Stimulated activated naive CD4-positive, alpha-beta T cell treated with Interleukin-2 at 50 U/mL for 16 hours (primary cell): Measurements from ENCODE around the gene PRPSAP1.
"Not testable (repeated sequence)": the region's sequence is repeated elsewhere in the genome, so short reads cannot be mapped to it uniquely, and the experiment has no call there.

Source experiments
- DNase-seq: peaks from one replicate; lab custom pipeline; 2025; lab: John Stamatoyannopoulos, UW

PRPSAP1 gene

DNA sequence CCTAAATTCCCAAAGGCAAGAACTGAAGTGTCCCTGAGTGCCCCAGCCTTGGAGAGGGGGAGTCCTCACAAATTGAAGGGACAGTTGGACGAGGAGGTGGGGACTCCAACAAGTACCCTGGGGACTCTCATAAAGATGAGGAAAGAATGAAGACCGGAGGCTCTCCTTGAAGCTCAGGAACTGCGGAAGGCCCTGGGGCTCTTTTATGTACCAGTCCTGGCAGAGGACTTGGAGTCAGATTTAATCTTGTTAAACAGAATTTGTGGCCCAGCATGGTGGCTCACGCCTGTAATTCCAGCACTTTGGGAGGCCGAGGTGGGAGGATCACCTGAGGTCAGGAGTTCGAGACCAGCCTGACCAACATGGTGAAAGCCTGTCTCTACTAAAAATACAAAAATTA is 6.1 kb upstream of the PRPSAP1 start:
- not testable (repeated sequence) for DNase-seq

DNA sequence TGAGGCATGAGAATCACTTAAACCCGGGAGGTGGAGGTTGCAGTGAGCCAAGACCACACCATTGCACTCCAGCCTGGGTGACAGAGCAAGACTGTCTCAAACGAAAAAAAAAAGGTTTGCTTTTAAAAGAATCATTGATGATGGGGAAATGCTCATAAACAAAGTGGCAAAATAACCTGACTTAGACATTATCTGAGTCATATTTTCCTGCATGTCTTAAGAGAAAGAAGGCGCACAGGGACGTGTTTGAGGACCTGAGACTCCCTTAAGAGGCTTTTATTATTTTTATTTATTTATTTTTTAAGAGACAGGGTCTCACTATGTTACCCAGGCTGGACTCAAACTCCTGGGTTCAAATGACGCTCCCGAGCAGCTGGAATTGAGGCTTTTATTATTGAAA is 5.7 kb upstream of the PRPSAP1 start:
- no peak for DNase-seq

DNA sequence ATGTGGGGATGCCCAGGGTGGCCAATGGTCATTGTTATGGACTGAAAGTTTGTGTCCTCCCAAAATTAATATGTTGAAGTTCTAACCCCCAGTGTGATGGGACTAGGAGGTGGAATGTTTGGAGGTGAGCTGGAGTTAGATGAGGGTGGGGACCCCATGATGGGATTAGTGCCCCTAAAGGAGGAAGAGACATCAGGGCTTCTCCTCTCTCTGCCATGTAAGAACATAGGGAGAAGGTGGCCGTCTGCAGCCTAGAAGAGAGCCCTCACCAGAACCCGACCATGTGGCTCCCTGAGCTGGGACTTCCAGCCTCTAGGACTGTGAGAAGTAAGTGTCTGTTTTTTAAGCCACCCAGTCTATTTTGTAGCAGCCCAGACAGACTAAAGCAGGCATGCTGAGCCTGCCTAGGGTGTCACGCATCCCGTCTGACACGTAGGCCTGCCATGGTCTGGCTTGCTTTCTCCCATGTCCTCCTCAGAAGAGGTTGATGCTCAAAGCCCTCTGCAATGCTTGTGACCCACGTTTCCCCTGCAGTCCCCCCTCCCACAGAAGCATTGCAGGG is 4.0 kb upstream of the PRPSAP1 start:
- DNase-seq = no peak

DNA sequence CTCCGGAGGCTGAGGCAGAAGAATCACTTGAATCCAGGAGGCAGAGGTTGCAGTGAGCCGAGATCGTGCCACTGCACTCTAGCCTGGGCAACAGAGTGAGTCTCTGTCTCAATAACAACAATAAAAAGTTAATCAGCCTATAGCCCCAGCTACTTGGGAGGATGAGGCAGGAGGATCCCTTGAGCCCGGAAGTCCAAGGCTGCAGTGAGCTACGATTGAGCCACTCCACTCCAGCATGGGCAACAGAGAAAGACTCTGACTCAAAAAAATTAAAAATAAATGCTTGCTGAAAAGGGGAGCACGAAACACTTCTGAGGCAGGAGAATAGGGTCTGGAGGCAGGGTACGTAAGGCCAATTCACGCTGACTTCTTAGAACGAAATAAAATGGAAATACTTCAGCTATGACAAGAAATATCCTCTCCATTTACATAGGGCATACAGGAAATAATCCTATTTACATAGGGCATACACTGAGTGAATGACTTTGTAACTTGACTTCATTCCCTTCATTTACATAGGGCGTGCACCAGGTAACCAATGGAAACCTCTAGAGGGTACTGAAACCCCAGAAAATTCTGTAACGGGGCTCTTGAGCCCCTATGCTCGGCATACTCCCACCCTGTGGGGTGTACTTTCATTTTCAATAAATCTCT is 3.2 kb upstream of the PRPSAP1 start:
- no peak for DNase-seq

DNA sequence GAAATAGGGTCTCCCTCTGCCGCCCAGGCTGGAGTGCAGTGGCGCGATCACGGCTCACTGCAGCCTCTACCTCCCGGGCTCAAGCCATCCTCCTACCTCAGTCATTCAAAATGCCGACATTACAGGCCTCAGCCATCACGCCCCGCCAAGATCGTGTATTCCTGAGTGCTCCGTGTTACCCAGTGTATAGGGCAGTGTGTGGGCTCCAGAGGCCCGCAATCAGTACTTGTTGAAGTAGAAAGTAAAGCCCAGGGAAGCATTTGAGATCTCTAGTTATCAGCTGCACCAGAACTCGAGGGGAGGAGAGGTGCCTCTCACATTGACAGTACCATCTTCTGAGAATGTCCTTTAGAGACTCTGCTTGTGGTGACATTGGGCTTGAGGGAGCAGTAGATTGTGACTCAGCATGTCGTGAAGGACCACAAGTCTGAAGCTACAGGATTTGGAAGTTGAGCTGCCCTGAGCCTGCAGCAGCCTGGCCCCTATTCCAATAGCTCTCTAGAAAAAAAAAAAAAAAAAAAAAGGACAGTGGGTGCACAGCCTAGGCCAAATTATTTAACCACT is 1.1 kb upstream of the PRPSAP1 start:
- no peak for DNase-seq

DNA sequence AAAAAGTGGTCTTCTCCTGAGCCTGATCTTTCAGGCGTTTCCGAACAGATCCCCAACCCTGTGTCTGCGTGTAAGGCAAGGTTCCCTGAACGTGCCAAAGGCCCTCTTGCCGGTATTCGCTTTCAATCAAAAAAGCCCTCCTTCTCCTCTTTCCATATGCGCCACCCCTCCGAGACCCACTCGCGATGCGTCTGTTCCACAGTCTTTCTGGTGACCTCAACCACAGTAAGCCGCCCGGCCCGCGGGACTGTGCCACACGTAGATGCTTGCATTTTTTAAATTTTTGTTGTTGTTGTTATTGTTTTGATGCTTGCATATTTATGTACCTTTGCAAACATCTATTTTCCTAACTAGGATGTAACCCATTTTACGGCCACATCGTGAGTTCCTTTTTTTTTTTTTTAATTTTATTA is 607 bp upstream of the PRPSAP1 start:
- DNase-seq = no peak

DNA sequence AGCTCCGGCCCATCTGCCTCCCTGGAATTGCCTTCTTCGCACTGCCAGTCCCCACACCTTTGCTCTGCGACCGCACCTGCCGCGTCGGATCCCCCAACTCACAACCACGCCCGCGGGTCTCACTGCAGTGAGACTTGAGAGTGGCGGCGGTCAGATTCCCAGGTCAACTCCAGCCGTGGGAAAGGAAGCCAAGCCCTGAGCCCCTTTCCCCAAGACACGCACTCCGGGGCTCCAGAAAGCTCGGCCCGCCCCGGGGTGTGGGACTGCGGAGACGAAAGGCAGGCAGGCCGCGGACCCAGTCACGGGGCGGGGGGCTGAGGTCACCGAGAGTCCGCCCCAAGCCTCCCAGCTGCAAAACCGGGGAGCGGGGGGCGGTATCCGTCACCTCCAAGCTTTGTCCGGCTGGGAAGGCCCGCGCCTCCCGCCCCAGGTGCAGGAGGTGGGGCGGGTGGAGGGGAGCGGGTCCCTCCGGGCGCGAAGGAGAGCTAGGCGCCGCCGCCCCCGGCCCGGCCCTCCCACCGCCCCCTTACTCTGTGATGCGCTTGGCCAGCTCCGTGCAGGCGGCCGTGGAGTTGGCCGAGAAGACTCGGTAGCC is 615 bp downstream of the PRPSAP1 start:
- DNase-seq = no peak

DNA sequence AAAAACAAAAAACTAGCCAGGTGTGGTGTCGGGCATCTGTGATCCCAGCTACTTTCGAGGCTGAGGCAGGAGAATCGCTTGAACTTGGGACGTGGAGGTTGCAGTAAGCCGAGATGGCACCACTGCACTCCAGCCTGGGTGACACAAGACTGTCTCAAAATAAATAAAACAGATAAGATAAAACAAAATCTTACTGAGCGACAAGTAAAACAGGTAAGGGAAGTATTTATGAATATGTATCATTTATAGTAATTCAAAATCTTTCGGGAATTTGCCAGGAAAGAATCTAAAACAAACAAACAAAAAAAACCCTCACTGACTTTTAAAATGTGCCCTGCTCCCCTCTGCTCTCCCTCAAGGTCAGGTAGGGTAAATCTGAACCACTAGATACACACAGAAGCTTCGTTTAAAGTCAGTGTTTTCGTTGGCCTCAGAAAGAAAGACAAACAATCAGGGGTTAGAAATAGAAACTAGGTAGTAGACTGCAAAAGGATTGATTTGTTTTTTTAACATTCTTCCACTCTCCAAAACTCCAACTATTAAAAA is 2.1 kb downstream of the PRPSAP1 start:
- DNase-seq = no peak

DNA sequence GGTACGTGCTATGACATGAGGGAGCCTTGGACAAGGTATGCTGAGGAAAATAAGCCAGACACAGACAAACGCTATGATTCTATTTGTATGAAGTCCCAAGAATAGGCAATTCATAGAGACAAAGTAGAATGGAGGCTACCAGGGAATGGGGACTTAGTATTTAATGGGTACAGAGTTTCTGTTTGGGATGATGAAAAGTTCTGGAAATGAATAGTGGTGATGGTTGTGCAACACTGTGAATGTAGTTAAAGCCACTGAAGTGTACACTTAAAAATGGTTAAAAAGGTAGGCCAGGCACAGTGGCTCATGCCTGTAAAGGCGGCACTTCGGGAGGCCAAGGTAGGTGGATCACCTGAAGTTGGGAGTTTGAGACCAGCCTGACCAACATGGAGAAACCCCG is 3.3 kb downstream of the PRPSAP1 start:
- no peak for DNase-seq

DNA sequence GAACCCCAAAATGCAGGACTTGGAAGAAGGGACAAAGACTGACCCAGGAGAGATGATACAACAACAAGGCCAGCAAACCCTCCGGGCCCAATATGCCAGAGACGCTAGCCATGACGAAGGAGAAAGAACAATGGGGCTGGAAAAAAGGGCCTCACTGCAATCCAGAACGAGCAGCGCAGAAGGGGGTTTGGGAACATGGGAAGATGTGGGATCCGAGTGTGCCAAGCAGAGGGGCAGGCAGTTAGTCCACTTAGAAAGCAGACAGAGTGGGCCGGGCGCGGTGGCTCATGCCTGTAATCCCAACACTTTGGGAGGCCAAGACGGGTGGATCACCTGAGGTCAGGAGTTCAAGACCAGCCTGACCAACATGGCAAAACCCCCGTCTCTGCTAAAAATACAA is 6.8 kb downstream of the PRPSAP1 start:
- not testable (repeated sequence) for DNase-seq

DNA sequence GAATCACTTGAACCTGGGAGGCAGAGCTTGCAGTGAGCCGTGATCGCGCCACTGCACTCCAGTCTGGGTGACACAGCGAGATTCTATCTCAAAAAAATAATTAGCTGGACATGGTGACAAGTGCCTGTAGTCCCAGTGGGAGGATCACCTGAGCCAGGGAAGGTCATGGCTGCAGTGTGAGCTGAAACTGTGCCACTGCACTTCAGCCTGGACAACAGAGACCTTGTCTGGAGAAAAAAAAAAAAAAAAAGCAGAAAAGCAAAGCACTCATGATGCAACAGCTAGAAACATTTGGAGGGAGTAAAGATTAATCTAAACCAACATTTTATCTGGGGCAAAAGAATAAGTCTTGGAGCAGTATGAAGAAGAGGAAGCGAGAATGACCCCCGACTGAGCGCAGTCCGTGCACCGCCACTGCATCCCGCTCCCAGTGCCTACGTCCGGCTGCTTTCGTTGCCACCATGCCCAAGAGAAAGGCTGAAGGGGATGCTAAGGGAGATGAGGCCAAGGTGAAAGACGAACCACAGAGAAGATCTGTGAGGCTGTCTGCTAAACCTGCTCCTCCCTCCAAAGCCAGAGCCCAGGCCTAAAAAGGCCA is 8.2 kb downstream of the PRPSAP1 start:
- no peak for DNase-seq

DNA sequence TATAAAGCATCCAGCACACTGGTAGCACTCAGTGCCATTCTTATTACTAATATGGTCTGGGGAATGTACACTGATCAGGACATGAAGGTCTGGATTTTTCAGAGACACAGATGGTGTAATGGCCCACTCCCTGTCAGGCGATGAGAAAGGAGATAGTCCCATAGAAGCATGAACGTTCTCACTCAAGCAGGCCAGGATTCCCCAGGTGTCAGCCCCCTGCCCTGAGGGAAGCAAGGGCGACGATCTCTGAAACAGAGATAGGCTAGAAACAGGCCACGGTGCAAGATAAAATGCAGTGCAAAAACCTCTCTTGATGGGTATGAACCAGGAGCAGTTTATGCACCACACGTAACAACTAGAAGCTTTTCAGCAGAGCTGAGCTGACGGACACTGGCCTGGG is 10.6 kb downstream of the PRPSAP1 start:
- no peak for DNase-seq

DNA sequence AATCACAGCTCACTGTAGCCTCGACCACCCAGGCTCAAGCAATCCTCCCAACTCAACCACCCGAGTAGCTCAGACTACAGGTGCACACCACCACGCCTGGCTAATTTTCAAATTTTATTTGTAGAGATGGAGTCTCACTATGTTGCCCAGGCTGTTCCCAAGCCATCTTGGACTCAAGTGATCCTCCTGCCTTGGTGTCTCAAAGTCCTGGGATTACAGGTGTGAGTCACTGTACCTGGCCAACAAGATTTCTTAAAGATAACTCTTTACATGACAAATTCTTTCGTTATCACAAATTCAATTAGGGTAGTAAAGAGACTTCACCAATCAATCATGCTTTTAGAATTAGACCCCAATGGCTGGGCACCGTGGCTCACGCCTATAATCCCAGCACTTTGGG is 12.4 kb downstream of the PRPSAP1 start:
- no peak for DNase-seq

DNA sequence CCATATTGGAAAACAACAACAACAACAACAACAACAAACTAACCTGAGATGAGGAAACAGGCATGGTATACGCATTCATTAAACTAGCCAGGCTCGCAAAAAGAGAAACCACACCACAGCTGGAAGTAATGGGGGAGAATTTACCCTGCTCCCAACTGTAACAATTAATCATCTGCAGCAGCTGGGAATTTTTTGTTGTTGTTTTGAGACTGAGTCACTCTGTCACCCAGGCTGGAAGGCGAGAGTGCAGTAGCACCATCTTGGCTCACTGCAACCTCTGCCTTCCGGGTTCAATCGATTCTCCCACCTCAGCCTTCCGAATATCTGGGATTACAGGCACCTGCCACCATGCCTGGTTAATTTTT is 16.3 kb downstream of the PRPSAP1 start:
- no peak for DNase-seq

DNA sequence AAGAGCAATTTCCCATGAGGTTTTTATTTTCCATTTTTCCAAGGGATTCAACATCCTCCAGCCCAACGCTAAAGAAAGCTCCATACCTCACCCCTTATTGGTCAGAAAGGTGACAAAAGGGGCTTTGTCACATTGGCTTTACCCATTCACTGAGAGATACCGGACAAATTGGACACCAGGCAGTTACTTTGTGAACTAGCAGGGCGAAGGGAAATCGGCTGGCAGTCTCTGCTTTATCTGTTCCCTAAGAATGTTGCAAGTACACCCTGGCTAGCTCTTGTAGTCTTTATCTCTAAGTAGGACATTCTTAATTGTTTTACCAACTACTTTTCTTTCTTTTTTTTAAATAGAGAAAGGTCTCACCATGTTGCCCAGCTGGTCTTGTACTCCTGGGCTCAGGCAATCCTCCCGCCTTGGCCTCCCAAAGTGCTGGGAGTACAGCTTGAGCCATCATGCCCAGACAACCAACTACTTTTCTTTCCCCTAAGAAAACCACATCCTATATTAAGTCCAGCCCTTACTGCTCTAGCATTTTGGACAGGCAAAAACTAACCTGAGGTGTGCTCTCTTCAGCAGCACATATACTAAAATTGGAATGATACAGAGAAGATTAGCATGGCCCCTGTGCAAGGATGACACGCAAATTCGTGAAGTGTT is 16.8 kb downstream of the PRPSAP1 start:
- no peak for DNase-seq

DNA sequence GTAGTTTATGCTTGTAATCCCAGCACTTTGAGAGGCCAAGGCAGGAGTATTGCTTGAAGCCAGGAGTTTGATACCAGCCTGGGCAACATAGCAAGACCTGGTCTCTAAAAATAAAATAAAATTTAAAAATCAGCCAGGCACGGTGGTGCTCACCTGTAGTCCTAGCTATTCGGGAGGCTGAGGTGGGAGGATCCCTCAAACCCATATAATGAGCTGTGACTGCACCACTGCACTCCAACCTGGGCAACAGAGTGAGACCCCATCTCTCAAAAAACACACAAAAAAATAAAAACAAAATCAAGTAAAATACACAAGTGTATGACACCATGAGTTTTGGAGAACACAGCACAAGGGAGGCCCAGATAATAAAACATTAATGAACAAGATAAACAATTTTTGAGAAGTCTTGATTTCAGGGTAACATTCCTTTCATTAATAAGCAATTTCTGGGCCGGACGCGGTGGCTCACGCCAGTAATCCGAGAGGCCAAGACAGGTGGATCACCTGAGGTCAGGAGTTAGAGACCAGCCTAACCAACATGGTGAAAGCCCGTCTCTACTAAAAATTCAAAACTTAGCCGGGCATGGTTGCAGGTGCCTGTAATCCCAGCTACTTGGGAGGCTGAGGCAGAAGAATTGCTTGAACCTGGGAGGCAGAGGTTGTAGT is 17.9 kb downstream of the PRPSAP1 start:
- DNase-seq = no peak

DNA sequence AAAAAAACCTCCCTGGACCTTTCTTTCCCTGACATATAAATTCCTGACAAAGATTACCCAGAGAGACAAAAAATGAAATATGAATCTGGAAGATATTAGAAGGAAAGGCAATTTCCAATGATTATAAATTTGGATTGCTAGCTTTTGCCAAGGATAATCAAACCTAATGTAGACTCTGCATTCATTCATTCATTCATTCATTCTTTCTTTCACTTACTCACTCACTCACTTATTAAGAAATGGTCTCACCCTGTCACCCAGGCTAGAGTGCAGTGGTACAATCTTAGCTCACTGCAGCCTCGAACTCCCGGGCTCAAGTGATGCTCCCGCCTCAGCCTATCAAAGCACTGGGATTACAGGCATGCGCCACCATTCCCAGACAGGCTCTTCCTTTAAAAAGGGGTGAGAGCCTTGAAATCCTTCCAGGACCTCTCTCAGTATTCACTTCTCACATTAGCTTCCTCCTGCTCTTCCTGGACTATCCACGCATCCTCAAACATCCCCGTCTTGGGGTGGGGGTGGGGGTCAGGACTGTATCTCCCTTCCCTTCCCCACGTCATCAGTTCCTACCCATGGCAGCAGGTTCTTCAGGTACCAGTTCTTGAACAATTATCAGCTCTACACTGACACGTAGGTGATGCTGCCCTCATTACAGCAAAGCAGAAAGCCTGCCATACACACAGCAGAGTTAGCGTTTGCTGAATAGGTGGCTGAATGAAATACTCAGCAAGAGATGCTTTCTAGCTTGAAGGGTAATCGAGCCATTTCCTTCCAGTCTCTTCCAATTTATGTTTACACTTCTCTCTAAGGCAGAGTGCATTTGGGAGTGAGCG is 19.8 kb downstream of the PRPSAP1 start:
- DNase-seq = no peak

DNA sequence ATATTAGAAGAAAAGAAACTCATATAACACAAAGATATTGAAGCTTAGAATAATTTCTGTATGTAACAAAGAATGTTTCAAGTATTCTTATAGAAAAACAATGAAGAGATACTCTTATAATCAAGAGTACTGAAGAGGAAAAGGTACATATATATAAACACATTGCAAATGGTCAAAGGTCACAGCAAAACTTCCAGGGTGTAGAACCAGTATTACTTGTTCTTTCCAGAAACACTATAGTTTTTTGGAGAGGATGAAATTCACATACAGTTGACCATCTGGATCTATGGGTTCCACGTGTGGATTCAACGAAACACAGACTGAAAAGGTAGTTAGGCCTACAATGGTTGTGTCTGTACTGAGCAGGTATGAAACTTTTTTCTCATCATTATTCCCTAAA is 22.6 kb downstream of the PRPSAP1 start:
- DNase-seq = no peak

DNA sequence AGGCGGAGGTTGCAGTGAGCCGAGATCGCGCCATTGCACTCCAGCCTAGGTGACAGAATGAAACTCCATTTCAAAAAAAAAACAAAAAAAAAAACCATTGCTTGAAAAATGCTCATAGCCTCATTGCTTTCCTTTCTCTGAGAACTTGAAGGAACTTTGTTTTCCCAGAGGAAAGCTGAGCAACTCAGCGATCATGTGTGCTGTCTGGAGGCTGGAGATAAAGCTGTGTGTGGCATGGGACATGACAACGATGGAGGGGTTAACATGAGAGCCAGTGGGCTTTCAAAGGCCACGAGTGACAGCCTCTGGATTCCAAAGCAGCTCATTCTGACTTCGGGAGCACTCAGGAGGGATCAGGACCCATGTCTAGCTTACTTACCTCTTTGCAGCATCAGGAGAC is 24.1 kb downstream of the PRPSAP1 start:
- DNase-seq = no peak

DNA sequence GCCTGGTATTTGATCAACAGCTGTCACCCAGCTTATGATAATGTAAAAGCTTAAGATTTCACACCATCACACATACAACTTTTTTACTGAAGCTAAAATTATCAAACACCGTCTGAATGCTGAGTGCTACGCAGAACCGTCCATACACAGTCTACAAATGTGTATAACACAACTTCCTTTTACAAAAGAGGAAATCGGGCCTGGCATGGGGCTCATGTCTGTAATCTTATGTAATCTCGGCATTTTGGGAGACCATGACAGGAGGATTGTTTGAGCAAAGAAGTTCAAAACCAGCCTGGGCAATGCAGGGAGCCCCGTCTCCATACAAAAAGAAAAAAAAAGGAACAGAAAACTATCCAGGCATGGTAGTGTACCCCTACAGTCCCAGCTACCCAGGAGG is 26.0 kb downstream of the PRPSAP1 start:
- DNase-seq = no peak

DNA sequence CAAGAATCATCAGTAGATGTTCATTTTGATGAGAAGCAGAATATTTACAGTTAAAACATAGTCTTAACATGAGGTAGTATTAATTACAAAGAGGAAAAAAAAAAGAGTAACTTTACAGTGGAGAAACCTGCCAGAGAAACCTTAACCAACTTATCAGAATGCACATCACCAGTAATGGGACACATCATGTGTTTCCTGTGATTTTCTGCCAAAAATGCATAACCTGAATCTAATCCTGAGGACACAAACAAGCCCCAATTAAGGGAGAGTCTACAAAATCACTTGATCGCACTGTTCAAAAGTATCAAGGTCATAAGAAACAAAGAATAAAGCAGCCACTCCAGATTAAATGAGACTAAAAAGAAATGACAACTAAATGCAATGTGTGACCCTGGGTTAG is 27.4 kb downstream of the PRPSAP1 start:
- no peak for DNase-seq
